Measurements from ENCODE around the gene ANK3. TPM values are rescaled to one million over a fixed set of nuclear protein-coding genes. Genes with fewer than 3 reads are reported as not detected.

Gene ANK3
- total RNA-seq, 6 experiments from 2014 or later, result 7.8 to 25.7 (median 16.6) TPM

DNA sequence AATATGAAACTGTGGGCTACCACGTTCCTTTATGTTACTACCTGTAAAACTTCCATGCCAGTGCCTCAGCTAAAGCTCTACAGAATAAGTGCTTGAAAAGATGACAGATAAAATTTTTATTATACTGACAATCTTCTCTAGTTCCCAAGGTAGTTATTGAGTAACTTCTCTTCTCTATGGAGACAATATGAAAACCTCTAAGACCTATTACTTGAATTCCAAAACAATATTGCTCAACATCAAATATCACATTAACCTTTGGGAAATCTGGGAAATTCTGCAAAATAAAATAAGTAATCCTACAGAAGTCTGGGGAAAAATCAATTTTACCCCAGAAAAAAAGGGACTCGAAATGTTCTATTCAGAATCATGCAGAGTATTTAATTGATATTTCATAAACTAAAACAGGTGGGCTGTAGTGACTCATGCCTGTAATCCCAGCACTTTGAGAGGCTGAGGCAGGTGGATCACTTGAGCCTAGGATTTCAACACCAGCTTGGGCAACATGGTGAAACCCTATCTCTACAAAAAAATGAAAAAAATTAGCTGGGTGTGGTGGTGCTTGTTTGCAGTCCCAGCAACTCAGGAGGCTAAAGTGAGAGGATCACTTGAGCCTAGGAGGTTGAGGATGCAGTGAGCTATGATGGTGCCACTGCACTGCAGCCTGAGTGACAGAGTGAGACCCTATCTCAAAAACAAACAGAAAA, 23.8 kb upstream of the ANK3 start:
- TF ChIP-seq, protein P1, sequence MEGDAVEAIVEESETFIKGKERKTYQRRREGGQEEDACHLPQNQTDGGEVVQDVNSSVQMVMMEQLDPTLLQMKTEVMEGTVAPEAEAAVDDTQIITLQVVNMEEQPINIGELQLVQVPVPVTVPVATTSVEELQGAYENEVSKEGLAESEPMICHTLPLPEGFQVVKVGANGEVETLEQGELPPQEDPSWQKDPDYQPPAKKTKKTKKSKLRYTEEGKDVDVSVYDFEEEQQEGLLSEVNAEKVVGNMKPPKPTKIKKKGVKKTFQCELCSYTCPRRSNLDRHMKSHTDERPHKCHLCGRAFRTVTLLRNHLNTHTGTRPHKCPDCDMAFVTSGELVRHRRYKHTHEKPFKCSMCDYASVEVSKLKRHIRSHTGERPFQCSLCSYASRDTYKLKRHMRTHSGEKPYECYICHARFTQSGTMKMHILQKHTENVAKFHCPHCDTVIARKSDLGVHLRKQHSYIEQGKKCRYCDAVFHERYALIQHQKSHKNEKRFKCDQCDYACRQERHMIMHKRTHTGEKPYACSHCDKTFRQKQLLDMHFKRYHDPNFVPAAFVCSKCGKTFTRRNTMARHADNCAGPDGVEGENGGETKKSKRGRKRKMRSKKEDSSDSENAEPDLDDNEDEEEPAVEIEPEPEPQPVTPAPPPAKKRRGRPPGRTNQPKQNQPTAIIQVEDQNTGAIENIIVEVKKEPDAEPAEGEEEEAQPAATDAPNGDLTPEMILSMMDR (IDR thresholded peaks at IDR 0.05), result no peak
- TF ChIP-seq POLR2A (IDR thresholded peaks at IDR 0.05), result no peak
- ATAC-seq (no peak), DNase-seq (no peak)
- WGBS (ENCODE audit: insufficient coverage, low coverage, low lambda C conversion rate, missing lambda C conversion rate), result 64% methylated on average over 2 of the region's 2 CpGs
- Histone ChIP-seq H3K27me3 (no peaks in the 10 kb centered on the region), H3K9me3 (no peaks in the 10 kb centered on the region), H3K27ac (no peak overlapping the region), H3K4me3 (no peak overlapping the region), H3K36me3 (no peaks in the 10 kb centered on the region), H3K4me1 (no peaks in the 10 kb centered on the region)
- intact Hi-C loops (cut with DNase I), result no loop called here

- H3K4me3 ChIP-seq, result no peak overlapping the region
- H3K27me3 ChIP-seq, result no peaks in the 10 kb centered on the region
- no peaks in the 10 kb centered on the region for H3K4me1 ChIP-seq
- TF ChIP-seq POLR2A (IDR thresholded peaks at IDR 0.05), result no peak
- TF ChIP-seq, protein P1 (IDR thresholded peaks at IDR 0.05), result no peak
- no peak overlapping the region for H3K27ac ChIP-seq
- no peaks in the 10 kb centered on the region for H3K9me3 ChIP-seq
- WGBS (ENCODE audit: insufficient coverage, low coverage, low lambda C conversion rate, missing lambda C conversion rate), result 84% methylated on average over 3 of the region's 3 CpGs
- ATAC-seq, result no peak
- DNase-seq, result no peak
- intact Hi-C loops (cut with DNase I), result no loop called here
- H3K36me3 ChIP-seq, result no peaks in the 10 kb centered on the region
Observed at GRCh38 chr10:60410970-60411369, 21.3 kb upstream of the ANK3 start.

DNA sequence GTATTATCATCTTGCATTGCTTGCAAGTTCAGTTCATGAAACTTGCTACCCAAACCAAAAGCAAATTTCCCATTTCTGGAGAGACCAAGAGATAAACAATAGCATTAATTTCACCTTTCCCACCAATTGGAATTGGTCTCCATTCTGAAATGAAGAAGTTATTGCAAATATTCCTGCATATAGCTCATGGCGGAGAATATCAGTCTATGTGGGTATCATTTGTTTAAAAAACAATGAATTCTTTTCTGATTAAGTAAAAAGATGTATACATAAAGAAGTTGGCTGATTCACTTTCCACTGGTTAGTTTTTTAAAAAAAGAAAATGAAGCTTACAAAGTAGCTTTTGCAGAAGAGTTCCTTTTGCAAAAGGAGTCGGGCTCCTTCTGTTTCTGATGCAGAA, 19.5 kb upstream of the ANK3 start:
- intact Hi-C loops (cut with DNase I), result no loop called here
- no peak for ATAC-seq
- Histone ChIP-seq H3K9me3 (no peaks in the 10 kb centered on the region), H3K27ac (no peak overlapping the region), H3K36me3 (no peaks in the 10 kb centered on the region), H3K4me3 (no peak overlapping the region), H3K4me1 (no peaks in the 10 kb centered on the region), H3K27me3 (no peaks in the 10 kb centered on the region)
- DNase-seq, result no peak
- no peak for TF ChIP-seq POLR2A (IDR thresholded peaks at IDR 0.05)
- TF ChIP-seq, protein P1 (IDR thresholded peaks at IDR 0.05), result no peak
- 97% methylated on average over 2 of the region's 2 CpGs for WGBS (ENCODE audit: insufficient coverage, low coverage, low lambda C conversion rate, missing lambda C conversion rate)

DNA sequence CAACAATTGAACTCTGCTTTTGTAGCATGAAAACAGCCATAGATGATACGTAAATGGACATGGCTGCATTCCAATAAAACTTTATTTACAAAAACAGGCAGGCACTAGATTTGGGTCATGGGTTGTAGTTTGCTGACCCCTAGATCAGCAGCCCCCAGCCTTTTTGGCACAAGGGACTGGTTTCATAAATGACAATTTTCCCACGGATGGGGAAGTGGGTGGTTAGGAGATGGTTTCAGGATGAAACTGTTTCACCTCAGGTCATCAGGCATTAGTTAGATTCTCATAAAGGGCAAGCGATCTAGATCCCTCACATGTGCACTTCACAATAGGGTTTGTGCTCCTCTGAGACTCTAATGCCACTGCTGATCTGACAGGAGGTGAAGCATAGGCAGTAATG, 16.5 kb upstream of the ANK3 start:
- H3K4me3 ChIP-seq, result no peak overlapping the region
- WGBS (ENCODE audit: insufficient coverage, low coverage, low lambda C conversion rate, missing lambda C conversion rate), result 73% methylated on average over 3 of the region's 3 CpGs
- no peaks in the 10 kb centered on the region for H3K9me3 ChIP-seq
- H3K27ac ChIP-seq, result no peak overlapping the region
- TF ChIP-seq POLR2A (IDR thresholded peaks at IDR 0.05), result no peak
- TF ChIP-seq, protein P1 (IDR thresholded peaks at IDR 0.05), result no peak
- H3K27me3 ChIP-seq, result no peaks in the 10 kb centered on the region
- intact Hi-C loops (cut with DNase I), result no loop called here
- no peaks in the 10 kb centered on the region for H3K36me3 ChIP-seq
- DNase-seq (no peak), ATAC-seq (no peak)
- peaks cover 0 to 12% (median 0%) of the 10 kb centered on the region in 4 donors for H3K4me1 ChIP-seq

- no peak for ATAC-seq
- Histone ChIP-seq H3K4me1 (peaks cover 0 to 12% (median 0%) of the 10 kb centered on the region in 4 donors), H3K36me3 (no peaks in the 10 kb centered on the region), H3K27me3 (no peaks in the 10 kb centered on the region), H3K9me3 (no peaks in the 10 kb centered on the region), H3K4me3 (no peak overlapping the region), H3K27ac (no peak overlapping the region)
- no peak for DNase-seq
- TF ChIP-seq POLR2A (IDR thresholded peaks at IDR 0.05), result no peak
- TF ChIP-seq, protein P1 (IDR thresholded peaks at IDR 0.05), result no peak
- intact Hi-C loops (cut with DNase I), result no loop called here
Observed at GRCh38 chr10:60405172-60405571, 15.5 kb upstream of the ANK3 start.
